Measurements from ENCODE around the gene C5orf22. TPM values are rescaled to one million over a fixed set of nuclear protein-coding genes. Genes with fewer than 3 reads are reported as not detected.
A peak's percentile ranks its signal among the peaks of the same experiment; 100 is the strongest.

The C5orf22 gene
- total RNA-seq (2021) (31.9 and 33.7 TPM in 2 replicates), Bru-seq, nascent RNA (percentile 82 among the genes with signal in this experiment), BruChase-seq, experiment 1, labeled RNA remaining after a 2-hour chase (percentile 85 among the genes with signal in this experiment), BruChase-seq, experiment 2, labeled RNA remaining after a 6-hour chase (percentile 84 among the genes with signal in this experiment)
- long read RNA-seq, transcript C5orf22-201 (9 exons, 3,612 nt), result major isoform, 41 of 56 reads
- long read RNA-seq, partial matches to known transcripts, result 2 of 56 reads
- long read RNA-seq, other reads (novel, unspliced or antisense), result 13 of 56 reads

DNA sequence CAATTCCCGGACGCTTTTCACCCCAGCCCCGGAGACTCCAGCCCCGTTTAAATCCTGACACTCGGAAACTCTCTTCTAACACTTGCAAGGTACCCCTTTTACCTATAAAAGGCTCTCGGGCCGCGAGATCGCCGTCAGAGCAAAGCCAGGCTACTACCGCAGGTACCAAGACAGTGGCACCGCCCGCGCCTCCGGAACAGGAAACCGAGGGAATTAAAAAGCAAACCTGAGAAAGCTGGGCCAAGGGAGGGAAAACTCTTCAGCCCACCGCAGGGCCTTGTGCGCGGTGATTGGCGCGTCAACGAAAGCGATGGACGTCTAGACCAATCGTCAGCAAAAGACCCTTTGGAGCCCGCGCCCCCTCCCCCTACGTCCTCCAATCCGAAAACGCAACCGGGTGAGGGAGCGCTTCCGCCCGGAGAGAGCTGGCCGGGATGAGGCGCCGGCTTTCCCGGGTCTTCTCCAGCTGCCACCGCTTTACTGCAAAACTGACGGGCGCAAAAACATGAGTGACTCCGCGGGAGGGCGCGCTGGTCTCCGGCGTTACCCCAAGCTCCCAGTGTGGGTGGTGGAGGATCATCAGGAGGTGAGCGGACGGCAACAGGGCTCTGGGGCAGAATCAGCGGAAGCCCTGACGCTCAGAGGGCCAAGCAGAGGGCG lies at the start of gene C5orf22, which contains the start of gene DROSHA:
C5orf22 (plus strand) TSS at position 414 of the 660 bp plus-strand sequence; CDS start at position 506, 92 bp downstream.
DROSHA (minus strand) TSS at position 206 of the 660 bp plus-strand sequence. CDS start 3,034 bp downstream, outside the sequence.
- Histone ChIP-seq H3K27ac (ENCODE audit: low read depth, low read length, poor library complexity, severe bottlenecking) (peak within 1 kb of the TSS; percentile 69), H3K4me3 (ENCODE audit: low read depth, low read length, poor library complexity, severe bottlenecking) (peak within 1 kb of the TSS; percentile 88), H3K36me3 (ENCODE audit: insufficient read depth, low read length, poor library complexity, severe bottlenecking) (peaks cover 48% of the 10 kb centered on the region), H3K27me3 (replicated peaks; ENCODE audit: insufficient read depth, low read depth, low read length, poor library complexity) (no peaks in the 10 kb centered on the region), H3K4me1 (ENCODE audit: insufficient read depth, low read length, poor library complexity, severe bottlenecking) (peaks cover 16% of the 10 kb centered on the region), H3K9me3 (ENCODE audit: low read depth, low read length, poor library complexity, severe bottlenecking) (no peaks in the 10 kb centered on the region)
- no TSS peak for BruUV-seq (replicated peaks)
- no peak for TF ChIP-seq EZH2 (IDR thresholded peaks at IDR 0.05; ENCODE audit: borderline replicate concordance, low read depth, low read length, poor library complexity, severe bottlenecking)
- TF ChIP-seq, protein P1, sequence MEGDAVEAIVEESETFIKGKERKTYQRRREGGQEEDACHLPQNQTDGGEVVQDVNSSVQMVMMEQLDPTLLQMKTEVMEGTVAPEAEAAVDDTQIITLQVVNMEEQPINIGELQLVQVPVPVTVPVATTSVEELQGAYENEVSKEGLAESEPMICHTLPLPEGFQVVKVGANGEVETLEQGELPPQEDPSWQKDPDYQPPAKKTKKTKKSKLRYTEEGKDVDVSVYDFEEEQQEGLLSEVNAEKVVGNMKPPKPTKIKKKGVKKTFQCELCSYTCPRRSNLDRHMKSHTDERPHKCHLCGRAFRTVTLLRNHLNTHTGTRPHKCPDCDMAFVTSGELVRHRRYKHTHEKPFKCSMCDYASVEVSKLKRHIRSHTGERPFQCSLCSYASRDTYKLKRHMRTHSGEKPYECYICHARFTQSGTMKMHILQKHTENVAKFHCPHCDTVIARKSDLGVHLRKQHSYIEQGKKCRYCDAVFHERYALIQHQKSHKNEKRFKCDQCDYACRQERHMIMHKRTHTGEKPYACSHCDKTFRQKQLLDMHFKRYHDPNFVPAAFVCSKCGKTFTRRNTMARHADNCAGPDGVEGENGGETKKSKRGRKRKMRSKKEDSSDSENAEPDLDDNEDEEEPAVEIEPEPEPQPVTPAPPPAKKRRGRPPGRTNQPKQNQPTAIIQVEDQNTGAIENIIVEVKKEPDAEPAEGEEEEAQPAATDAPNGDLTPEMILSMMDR (conservative IDR thresholded peaks at IDR 0.05; ENCODE audit: low read depth, low read length), result 0 out of 2 replicates have a peak, but pooled peaks have one; percentile 35
- ChIA-PET CTCF (interaction anchor here (0.8 to 1.2 kb wide), 2 partner anchors 203 to 545 kb away, joined by 3 to 6 read pairs; no protein-coding TSS in a partner anchor), POLR2A (ENCODE audit: low non-redundant PET) (interaction anchor here (0.6 kb wide), 1 partner anchor 103 kb away, joined by 3 read pairs; no protein-coding TSS in a partner anchor)
- intact Hi-C loops (cut with micrococcal nuclease; ENCODE audit: unreplicated experiment), result no loop called here
- DNase-seq (ENCODE audit: low spot score), result peak; percentile 98

DNA sequence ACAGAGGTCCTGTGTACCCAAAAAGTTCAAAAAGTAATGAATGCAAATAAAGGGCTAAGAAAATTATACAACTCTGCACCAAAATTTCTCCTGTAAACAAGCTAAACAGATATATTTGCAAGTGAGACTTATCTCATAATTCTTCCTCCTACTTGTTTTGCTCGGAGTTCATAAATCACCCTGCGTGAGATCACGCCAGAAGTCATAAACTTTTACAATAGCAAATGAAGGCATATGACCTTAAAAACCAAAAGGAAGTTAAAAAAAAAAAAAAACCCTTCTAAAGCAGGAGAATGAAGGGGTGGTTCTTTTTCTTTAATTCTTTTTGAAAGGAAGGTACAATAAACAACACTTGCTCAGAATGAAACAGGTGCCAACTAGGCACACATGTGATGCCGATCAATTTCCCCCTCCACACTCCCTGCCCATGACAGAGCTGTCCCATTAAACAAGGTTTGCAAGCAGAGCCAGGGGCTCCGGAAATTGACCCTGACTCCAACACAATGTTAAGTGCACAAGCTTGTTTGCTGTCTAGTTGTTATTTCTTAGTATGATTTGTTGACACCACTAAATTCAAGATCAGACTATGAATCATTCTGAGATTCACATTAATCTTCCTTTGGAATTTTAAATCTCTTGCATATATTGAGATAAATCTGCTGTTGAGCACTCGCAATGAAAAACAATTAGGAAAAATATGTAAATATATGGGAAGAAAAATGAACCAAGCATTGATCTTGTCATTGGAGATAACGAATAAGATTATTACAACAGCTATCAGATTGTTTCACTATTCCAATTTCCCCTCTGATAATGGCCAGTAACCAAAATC lies 46.5 kb upstream of the C5orf22 start:
- no TSS peak for BruUV-seq (replicated peaks)
- Histone ChIP-seq H3K27ac (ENCODE audit: low read depth, low read length, poor library complexity, severe bottlenecking) (no peak overlapping the region), H3K4me3 (ENCODE audit: low read depth, low read length, poor library complexity, severe bottlenecking) (no peak overlapping the region), H3K27me3 (replicated peaks; ENCODE audit: insufficient read depth, low read depth, low read length, poor library complexity) (no peaks in the 10 kb centered on the region), H3K9me3 (ENCODE audit: low read depth, low read length, poor library complexity, severe bottlenecking) (no peaks in the 10 kb centered on the region), H3K4me1 (ENCODE audit: insufficient read depth, low read length, poor library complexity, severe bottlenecking) (peaks cover 20% of the 10 kb centered on the region), H3K36me3 (ENCODE audit: insufficient read depth, low read length, poor library complexity, severe bottlenecking) (peaks cover 35% of the 10 kb centered on the region)
- ChIA-PET CTCF (no interaction called here), POLR2A (ENCODE audit: low non-redundant PET) (no interaction called here)
- TF ChIP-seq, protein P1 (conservative IDR thresholded peaks at IDR 0.05; ENCODE audit: low read depth, low read length), result no peak
- no peak for TF ChIP-seq EZH2 (IDR thresholded peaks at IDR 0.05; ENCODE audit: borderline replicate concordance, low read depth, low read length, poor library complexity, severe bottlenecking)
- intact Hi-C loops (cut with micrococcal nuclease; ENCODE audit: unreplicated experiment), result loop anchor here (5.0 to 10.0 kb wide), 2 partner anchors 248 to 1441 kb away; no protein-coding TSS in a partner anchor
- DNase-seq (ENCODE audit: low spot score), result peak; percentile 35

DNA sequence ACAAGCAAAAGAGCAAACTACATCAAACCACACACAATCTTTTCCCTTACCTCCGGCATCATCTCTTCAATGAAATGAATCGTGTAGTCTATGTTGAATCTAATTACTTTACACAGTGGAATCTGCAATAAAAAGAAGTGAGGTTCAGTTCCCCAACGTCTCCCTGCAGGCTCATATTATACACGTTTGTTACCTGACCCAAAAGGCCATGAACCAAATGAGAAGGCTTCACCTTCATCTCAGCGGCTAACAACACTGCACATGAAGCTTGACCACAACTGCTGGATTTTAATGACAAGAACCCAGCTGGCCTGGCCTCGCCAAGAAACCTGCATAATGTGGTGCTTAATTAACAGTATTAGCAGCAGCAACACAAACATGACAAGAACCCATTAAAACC lies 45.7 kb upstream of the C5orf22 start:
- H3K9me3 ChIP-seq (ENCODE audit: low read depth, low read length, poor library complexity, severe bottlenecking), result no peaks in the 10 kb centered on the region
- H3K4me1 ChIP-seq (ENCODE audit: insufficient read depth, low read length, poor library complexity, severe bottlenecking), result peaks cover 20% of the 10 kb centered on the region
- CTCF ChIA-PET, result no interaction called here
- no peak overlapping the region for H3K4me3 ChIP-seq (ENCODE audit: low read depth, low read length, poor library complexity, severe bottlenecking)
- no peak overlapping the region for H3K27ac ChIP-seq (ENCODE audit: low read depth, low read length, poor library complexity, severe bottlenecking)
- intact Hi-C loops (cut with micrococcal nuclease; ENCODE audit: unreplicated experiment), result loop anchor here (5.0 to 10.0 kb wide), 2 partner anchors 249 to 1442 kb away; no protein-coding TSS in a partner anchor
- POLR2A ChIA-PET (ENCODE audit: low non-redundant PET), result no interaction called here
- H3K27me3 ChIP-seq (replicated peaks; ENCODE audit: insufficient read depth, low read depth, low read length, poor library complexity), result no peaks in the 10 kb centered on the region
- no peak for DNase-seq (ENCODE audit: low spot score)
- TF ChIP-seq, protein P1 (conservative IDR thresholded peaks at IDR 0.05; ENCODE audit: low read depth, low read length), result no peak
- no peak for TF ChIP-seq EZH2 (IDR thresholded peaks at IDR 0.05; ENCODE audit: borderline replicate concordance, low read depth, low read length, poor library complexity, severe bottlenecking)
- peaks cover 39% of the 10 kb centered on the region for H3K36me3 ChIP-seq (ENCODE audit: insufficient read depth, low read length, poor library complexity, severe bottlenecking)
- no TSS peak for BruUV-seq (replicated peaks)

All from A673 (cell line).